HG03565 (cell line): ENCODE data around the gene ADAM12.
"Not testable (repeated sequence)": the region's sequence is repeated elsewhere in the genome, so short reads cannot be mapped to it uniquely, and the experiment has no call there.

Experiments
- ATAC-seq: cut with Tn5 transposase; IDR thresholded peaks from one replicate; pipeline ENCODE4 v1.9.1; 2021; ENCODE audit warnings: mild to moderate bottlenecking, moderate library complexity; ENCODE audit not compliant: unreplicated experiment

Gene ADAM12

DNA sequence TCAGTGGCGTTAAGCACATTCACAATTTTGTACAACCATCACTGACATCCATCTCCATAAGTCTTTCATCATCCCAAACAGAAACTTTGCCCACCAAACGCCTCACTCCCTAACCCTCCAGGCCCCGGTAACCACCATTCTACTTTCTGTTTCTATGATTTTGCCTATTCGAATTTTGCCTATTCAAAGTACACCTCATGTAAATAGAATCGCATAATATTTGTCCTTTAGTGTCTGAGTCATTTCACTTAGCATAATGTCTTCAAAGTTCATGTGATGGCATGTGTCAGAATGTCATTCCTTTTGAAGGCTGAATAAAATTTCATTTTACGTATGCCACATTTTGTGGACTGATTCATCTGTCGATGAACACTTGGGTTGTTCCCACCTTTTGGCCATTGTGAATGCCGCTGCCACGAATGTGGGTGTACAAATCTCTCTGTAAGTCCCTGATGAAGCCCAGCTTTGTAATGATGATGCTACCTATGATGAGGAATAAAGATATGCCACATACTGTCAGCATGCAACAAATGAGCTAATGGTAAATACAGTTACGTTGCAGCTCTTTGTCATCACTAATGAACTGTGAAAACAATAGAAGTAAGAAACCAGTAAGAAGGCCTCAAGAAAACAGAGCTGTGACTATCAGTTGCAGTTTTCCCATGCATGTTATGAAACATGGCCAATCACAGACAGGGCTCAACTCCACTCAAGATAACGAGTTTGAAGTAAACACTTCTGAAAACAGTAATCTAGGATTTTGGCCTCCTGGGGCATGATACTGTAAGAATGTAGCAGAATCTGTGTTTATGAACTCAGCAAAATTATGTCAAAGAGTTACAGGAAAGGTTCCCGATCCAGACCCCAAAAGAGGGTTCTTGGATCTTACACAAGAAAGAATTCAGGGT is 120.0 kb downstream of the ADAM12 start:
- ATAC-seq, result no peak

DNA sequence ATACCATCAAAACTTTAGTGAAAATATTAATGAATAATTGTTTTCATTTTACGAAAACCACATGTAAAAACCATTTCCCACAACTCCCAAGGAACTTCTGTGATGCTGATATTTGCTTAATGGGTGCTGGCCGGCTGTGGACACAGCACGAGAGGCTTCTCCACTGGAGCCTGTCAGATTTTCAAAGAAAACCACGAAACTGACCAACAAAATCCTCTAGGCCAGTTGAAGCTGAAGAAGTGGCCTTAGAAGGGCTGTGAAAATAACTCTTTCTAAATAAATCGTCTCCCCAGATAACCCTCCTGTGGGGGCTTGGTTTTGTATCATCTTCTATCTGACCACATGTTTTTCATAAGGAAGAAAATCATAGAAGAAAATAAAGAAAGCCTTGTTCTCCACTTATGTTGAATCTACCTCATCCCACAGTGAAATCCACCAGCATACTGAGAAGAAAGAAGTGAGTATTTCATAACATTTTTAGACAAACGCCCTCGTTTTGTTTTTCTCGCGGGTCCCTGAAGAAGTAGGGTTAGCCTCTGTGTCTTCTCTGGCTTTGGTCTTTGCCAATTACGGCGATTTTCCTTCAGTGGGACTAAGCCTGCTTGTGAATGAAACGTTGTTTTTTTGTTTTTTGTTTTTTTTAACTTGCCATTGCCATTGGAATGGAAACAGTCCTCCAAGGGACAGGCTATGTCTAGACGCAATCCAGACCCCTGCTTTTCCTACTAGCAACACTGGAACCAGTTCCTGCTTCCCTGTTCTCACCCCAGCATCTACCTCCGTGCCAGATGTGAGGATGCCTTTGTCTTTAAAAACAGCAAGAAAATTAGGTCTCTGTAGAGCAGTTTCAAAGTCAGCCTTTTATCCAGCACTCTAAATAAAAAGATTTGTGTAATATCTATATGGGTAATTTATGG is 123.9 kb downstream of the ADAM12 start:
- ATAC-seq, result no peak

DNA sequence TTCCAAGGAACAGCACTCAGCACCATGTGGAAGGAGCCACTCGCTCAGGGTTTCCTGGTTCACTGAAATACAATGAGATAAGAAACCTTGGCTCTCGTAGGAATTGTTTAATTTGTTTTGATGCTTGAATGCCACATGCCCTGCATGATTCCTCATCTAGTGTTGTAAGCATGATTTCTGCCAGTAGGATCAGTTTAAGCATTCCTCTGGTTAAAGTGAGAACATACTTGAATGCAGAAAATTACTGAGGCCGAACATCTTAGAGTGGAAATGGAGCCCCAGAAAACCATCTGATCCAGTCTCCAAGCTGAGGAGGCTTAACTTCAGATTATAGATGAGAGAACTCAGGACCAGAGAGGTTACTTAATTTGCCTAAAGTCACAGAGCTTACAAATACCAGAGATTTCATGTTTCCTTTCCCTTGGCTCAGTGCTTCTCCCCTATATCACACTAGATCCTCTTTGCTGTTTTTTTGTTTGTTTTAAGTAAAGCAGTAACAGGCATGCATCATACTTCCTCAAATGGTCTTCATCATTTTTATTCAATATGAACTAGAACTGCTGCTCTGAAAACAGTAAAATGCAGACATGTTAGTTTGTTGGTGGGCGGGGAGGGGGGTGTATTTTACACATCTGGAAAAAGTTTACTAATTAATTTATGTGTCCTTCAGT is 125.1 kb downstream of the ADAM12 start:
- no peak for ATAC-seq

DNA sequence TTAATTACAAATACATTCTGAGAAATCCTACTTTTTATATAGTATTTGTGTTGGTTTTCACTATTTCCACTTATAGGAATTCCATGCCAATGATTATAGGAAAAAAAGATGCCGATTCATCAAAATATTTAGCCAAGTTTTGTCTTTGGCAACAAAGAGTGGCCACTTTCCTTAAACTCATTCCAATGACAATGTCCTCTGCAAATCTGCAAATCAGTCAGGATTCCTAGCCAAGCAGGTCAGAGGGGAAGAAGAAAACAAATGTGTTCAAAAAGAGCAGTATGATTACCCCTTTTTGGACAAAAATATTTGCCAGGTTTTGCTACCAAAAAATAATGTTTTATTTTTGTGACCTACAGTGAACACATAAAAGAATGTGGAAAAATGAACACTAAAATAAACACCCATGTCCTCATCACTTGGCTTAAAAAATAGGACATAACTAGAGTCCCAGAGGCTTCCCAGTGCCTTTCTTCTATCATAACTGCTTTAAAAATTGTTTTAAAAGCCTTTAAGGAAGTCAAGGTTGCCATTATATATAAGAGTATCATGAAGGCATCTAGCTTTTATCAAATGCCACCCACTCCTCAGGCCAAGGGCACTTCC is 125.9 kb downstream of the ADAM12 start:
- no peak for ATAC-seq

DNA sequence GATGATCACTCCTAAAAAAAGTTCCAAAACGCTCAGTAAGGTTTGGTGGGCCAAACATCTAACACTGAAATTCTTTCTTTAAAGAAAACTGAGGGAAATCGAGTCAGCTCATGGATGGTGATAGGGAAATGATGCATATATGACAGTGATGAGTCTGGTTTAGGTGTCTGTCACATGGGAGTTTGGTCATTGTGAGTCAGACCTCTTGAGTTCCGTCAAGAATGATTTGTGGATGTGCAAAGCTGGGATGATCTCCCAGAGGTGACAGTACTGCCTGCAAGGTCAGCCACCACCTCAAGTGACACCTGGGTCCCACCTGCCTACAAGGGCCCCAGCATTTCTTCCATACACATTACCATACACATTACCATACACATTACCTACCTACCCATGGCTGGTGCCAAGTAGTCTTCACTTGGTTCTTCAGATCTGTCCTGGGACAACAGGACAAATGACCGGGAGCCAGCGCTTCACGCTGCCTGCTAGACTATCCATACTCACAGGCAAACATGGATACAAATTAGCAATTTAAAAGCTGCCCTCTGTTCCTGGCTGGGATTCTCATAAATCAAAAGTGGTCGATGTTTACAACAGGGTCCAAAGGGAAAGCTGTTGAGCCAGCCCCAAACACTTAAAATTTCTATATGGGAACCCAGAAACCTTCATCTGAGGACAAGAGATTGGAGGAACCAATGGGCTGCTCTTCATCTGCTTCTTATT is 128.4 kb downstream of the ADAM12 start:
- ATAC-seq, result no peak

DNA sequence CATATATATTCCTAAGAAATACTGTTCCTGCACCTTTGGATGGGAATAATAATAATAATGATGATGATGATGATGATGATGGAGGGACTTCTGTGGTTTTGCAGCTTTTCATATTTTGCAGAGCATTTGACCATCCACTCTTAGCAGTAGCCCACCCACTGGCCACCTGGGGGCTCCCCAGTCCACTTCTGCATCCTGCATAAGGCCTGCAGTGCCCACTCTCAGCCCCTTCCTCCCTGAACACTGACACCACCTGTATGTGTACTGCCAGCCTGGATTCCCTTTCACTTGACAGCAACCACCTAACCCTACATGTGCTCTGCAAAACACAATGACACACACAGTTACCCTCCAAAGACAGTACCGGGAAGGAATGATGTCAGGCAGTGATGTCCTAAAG is 131.4 kb downstream of the ADAM12 start:
- ATAC-seq, result no peak

DNA sequence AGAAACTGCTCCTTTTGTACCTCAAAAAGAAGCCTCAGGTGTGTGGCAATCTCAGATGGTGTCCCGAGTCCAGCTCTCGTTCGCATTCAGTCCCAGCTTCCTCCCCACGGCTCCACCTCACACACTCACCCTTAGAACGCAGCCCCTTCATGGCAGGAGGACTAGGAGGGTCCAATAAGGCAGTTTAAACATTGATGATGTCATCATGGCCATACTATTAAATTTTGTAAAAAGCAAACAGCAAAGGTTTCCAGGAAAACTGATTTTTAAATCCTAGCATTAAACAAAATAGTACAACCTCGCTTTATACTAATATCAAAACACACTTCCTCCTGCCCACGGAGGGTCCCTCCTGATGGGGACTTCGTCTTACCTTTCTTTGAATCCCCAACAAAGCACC is 133.0 kb downstream of the ADAM12 start:
- no peak for ATAC-seq

DNA sequence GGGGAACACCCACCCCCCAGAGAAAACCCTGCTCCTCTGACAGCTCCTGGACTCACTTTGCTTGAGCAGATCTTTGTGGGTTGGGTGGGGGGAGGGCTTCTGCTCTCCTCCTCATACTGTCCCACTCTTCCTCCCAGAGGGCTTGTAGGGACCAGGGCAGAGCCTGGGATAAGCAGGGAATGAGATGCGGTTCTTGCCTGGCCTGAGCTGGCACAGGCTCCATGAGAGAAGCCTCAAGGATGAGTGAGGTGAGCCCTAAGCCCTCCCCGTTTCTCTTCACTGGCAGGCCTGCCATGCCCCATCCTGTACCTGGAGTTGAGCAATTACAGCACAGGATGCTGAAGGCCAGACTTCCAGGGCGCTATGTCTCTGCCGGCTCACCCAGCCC is 134.7 kb downstream of the ADAM12 start:
- no peak for ATAC-seq

DNA sequence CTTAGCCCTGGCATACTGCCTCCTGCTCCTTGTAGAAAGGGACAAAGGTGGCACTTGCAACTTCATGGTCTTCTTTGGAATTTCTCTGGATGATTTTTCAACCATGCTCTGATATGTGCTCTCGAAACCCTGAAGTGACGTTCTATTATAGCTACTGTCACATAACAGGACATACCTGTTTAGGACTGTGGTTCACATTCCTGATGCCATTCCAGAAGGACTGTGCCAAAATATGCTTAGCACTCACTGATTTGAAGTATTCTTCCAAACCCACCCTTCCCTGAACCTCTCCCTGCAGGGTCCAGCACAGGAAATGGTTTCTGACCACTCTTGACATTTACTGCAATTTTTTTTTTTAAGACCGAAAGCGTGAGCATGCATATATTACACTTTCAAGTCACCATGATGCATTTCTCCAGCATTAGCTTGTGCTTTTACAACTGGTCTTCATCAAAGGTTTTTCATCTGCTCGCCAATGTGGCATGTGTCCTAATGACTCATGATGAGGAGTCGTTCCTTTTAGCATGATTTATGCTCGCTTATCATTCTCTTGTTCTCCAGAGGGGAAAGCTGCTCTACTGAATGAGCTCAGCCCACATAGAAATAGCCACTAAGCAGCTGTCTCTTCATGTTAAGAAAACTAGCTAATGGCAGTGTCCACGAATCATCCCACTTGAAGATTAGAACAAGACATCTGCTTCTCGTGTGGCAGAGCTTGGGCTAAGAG is 135.2 kb downstream of the ADAM12 start:
- no peak for ATAC-seq

DNA sequence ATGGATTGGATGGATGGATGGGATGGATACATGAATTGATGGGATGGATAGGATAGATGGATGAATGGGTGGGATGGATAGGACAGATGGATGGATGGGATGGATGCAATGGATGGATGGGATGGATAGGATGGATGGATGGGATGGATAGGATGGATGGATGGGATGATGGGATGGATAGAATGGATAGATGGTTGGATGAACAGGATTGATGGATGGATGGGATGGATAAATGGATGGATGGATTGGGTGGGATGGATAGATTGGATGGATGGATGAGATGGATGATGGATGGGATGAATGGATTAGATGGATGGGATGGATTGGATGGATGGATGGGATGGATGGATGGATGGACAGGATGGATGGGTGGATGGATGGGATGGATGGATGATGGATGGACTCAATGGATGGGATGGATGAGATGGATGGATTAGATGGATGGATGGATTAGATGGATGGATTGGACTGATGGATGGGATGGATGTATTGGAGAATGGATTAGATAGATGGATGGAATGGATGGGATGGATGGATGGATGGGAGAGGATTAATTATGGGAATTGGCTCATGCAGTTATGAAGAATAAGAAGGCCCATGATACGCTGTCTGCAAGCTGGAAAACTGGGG is 136.4 kb downstream of the ADAM12 start:
- no peak for ATAC-seq

DNA sequence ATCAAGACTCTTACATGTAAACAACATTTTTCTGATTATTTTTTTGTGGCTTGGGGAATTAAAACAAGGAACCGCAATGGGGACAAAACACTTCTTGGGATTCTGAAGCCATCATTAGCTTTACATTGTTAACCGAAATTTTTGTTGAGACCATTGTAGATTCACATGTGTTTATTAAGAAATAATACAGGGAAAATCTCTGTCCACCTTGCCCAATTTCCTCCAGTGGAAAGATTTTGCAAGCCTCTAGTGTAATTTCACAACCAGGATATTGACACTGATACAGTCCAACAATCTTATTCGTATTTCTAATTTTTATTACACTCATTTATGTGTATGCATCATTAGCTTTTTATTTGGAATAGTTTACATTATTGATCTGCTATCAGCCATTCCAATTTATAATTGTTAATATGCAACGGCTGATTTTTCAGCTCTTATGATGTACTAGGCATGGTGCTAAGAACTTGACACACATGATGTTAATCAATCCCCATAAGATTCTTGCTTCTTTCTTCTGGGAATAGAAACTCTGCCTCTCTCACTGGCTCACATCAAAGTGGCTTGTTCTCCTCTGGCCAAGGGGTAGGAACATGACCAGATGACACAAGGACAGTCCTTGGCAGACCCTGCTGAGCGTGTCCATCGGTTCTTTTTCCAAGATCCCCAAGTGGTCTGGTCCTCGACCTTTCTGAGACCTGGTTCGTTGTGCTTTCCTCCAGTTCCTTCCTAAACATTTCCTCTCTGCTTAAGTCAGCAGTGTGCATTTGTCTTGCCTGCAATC is 137.6 kb downstream of the ADAM12 start:
- no peak for ATAC-seq

DNA sequence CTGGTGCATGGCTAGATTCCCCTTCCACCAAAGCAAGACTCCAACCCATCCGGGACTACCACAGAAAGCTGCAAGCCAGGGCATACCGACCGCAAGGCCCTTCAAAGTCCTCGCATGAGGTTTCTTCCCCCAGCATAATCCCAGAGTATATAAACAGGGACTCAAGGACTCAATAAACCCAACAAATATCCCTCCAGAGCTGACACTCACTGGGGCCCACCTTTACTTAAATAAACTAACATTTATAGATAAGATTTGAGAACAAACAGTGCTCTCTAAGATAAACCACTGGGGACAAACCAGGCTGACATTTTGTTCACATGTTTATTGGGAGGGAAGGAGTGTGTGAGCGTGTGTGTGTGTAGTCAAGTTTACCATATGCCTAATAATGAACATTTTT is 138.2 kb downstream of the ADAM12 start:
- ATAC-seq, result no peak

DNA sequence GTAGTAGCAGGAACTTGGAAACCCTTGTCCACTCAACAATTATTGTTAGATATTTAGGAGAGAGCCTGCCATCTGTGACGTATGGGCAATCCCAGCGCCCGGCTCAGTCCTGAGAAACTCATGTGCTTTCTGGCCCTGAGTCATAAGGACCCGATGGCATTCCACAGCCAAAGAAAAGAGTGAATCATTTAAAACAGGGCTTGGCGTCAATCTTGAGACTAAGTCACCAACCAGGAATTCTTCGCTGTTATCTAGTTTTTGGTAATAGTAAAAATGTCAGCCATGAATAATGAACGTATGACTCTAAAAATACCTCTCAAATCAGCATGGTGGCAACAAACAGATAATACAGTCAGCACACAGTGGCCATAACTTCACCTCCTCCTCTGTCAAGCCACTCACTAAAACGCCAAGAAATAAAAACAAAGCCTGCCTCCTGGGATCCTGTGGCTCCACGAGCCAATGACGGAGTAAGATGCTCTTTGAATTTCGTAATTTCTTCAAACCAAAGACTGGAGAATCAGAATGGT is 140.8 kb downstream of the ADAM12 start:
- no peak for ATAC-seq

DNA sequence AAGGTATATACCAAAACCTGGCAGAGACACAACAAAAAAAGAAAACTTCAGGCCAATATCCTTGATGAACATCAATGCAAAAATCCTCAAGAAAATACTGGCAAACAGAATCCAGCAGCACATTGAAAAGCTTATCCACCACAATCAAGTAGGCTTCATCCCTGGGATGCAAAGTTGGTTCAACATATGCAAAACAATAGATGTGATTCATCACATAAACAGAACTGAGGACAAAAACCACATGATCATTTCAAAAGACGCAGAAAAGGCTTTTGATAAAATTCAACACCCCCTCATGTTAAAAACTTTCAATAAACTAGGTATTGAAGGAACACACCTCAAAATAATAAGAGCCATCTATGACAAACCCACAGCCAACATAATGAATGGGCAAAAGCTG is 141.9 kb downstream of the ADAM12 start:
- ATAC-seq, result not testable (repeated sequence)

DNA sequence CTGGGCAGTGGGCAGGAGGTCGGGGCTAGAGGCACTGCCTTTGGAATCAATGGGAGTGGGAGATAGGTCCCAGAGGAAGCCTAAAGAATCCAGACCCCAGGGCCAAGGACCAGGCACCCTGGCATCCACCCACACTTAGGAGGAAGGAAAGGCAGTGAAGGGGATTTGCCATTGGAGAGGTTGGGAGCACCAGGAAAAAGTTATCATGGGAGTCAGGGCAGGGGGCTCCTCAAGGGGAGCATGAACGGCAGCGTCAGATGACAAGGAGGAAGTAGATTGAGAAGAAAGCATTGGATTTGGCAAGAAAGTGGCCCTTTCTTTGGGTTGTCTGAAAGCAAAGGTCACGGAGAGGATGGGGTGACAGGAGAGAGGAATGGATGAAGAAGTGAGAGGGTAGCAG is 142.8 kb downstream of the ADAM12 start:
- ATAC-seq, result no peak

DNA sequence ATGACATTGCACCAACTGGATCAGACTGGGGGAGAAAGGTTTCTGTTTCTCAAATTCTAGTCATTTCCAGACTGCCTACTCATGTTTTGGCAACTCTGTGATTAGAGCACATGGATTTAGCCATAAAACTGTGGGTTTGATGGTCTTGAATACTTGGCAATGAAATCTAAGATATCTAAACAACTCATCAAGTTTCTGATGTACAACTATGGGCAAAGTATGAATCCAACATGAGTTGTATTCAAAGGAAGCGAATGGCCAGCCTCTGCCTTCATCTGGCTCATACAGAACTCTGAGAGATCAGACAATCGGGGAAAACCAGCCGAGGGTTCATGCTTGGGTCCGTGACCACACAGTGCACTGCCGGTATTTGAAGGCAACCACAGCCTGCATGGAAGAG is 144.3 kb downstream of the ADAM12 start:
- ATAC-seq, result no peak

DNA sequence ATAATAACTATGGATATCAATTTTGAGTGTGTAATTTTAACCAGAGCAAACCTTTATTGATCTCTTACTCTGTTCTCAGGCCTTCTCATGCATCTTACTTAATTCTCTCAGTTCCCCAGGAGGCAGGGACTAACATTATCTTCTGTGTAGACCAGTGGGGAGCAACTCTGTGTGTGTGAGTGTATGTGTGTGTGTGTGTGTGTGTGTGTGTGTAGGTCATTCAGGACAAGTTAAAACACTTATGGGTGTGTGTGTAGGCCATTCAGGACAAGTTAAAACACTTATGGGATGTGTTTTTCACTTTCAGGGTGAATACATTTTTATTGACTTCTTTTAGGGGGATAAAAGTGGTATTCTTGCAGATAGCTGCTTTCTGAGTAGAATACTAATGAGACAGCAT is 145.0 kb downstream of the ADAM12 start:
- ATAC-seq, result no peak
